ENCODE data around the gene VOPP1.

GRCh38 chr7:55524558-55525310 lies 47.6 kb downstream of the VOPP1 start:
- no peak for TF ChIP-seq CTCF (IDR thresholded peaks at IDR 0.05)
- no peak for TF ChIP-seq POLR2A (IDR thresholded peaks at IDR 0.05)

All from right lobe of liver (tissue), 4 donors.